Prostate gland (tissue), 2 donors: Measurements from ENCODE around the gene KATNB1. TPM values are rescaled to one million over a fixed set of nuclear protein-coding genes. Genes with fewer than 3 reads are reported as not detected.

Source experiments
- DNase-seq: peaks from one replicate; pipeline ENCODE4 v3.0.0-alpha.2; 2019; ENCODE audit warnings: low spot score
- H3K27ac ChIP-seq, 2 donors: fragments of 200-600 bp; sonication (generic); 2 replicates each; pipeline ENCODE4 v1.5.1; 2017 to 2019
- H3K27me3 ChIP-seq: fragments of 200-600 bp; sonication (generic); replicated peaks from 2 replicates; pipeline ENCODE4 v1.5.1; 2019; ENCODE audit not compliant: insufficient read depth
- H3K36me3 ChIP-seq, 2 donors: fragments of 200-600 bp; sonication (generic); 1 replicate in 1 of 2; 2 replicates in 1 of 2; pipeline versions ENCODE4 v1.5.1 to v1.8.1; 2017 to 2019
- H3K4me1 ChIP-seq: fragments of 200-600 bp; sonication (generic); replicated peaks from 2 replicates; pipeline ENCODE4 v1.5.1; 2019
- H3K4me3 ChIP-seq, 2 donors: fragments of 200-600 bp; sonication (generic); 2 replicates each; pipeline ENCODE4 v1.5.1; 2017 to 2019
- H3K9me3 ChIP-seq: fragments of 200-600 bp; sonication (generic); 2 replicates; pipeline ENCODE4 v1.5.1; 2017
- POLR2A ChIP-seq: fragments of 450-650 bp; IDR thresholded peaks from one replicate; pipeline ENCODE4 v1.6.1; 2016; ENCODE audit warnings: antibody characterized with exemption, mild to moderate bottlenecking
- POLR2AphosphoS5 ChIP-seq: sonication (generic); formaldehyde crosslinking; IDR thresholded peaks from one replicate; pipeline ENCODE4 v1.6.1; 2017; ENCODE audit warnings: antibody characterized with exemption
- whole genome bisulfite sequencing: methylation state at CpG from one replicate; pipeline ENCODE4 v1.1.5; 2018; 5-methylcytosine and 5-hydroxymethylcytosine counted together
- intact Hi-C: fragments of 100-400 bp; cut with DNase I; formaldehyde crosslinking; loops from one replicate; pipeline ENCODE4 v1.14.2; 2022
- total RNA-seq, 2 donors: library from RNA; depleted of rRNA; stranded (reverse); fragments of >200 nt; gene quantifications; one replicate each; pipeline ENCODE4 v1.1.0, GENCODE V29; 2016
- TF ChIP-seq, protein P1 (sequence below), 4 experiments: fragments of 200-600 bp in 2 of 4; fragments of 450-650 bp in 2 of 4; sonication (generic) in 2 of 4; IDR thresholded peaks; 1 replicate in 3 of 4; 2 replicates in 1 of 4; pipeline ENCODE4 v1.5.1; 2016 to 2019; ENCODE audit warnings: antibody characterized with exemption in 4 of 4, mild to moderate bottlenecking in 2 of 4, moderate library complexity in 2 of 4

The KATNB1 gene
- total RNA-seq, 2 donors from 2014 or later: 22.7 to 30.2 TPM

DNA sequence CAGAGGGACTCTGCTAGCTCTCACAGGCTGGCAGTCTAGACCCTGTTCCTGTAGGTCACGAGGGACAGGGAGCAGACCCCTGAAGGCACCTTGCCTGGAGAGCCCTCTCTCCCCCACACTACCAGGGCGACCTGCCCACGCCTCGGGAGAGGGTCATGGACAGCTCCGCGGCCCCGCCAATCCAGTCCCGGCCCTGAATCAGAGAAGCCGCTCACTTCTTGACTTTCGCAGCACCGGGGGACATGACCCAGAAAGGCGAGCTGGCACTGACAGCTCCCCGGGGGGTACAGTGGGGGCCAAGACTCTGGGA is 61.6 kb downstream of the KATNB1 start:
- no peak for DNase-seq
- intact Hi-C loops: no loop called here
- WGBS: 64% methylated on average over 10 of the region's 13 CpGs
- Histone ChIP-seq H3K4me1 (no peaks in the 10 kb centered on the region), H3K9me3 (no peaks in the 10 kb centered on the region), H3K27me3 (no peaks in the 10 kb centered on the region), H3K27ac (peak overlapping the region; percentile 59 to 73), H3K36me3 (no peaks in the 10 kb centered on the region), H3K4me3 (peak overlapping the region in 1 of 2 donors; percentile 22)
- TF ChIP-seq, protein P1, sequence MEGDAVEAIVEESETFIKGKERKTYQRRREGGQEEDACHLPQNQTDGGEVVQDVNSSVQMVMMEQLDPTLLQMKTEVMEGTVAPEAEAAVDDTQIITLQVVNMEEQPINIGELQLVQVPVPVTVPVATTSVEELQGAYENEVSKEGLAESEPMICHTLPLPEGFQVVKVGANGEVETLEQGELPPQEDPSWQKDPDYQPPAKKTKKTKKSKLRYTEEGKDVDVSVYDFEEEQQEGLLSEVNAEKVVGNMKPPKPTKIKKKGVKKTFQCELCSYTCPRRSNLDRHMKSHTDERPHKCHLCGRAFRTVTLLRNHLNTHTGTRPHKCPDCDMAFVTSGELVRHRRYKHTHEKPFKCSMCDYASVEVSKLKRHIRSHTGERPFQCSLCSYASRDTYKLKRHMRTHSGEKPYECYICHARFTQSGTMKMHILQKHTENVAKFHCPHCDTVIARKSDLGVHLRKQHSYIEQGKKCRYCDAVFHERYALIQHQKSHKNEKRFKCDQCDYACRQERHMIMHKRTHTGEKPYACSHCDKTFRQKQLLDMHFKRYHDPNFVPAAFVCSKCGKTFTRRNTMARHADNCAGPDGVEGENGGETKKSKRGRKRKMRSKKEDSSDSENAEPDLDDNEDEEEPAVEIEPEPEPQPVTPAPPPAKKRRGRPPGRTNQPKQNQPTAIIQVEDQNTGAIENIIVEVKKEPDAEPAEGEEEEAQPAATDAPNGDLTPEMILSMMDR (IDR thresholded peaks at IDR 0.05): no peak
- no peak for TF ChIP-seq POLR2AphosphoS5
- TF ChIP-seq POLR2A: no peak

DNA sequence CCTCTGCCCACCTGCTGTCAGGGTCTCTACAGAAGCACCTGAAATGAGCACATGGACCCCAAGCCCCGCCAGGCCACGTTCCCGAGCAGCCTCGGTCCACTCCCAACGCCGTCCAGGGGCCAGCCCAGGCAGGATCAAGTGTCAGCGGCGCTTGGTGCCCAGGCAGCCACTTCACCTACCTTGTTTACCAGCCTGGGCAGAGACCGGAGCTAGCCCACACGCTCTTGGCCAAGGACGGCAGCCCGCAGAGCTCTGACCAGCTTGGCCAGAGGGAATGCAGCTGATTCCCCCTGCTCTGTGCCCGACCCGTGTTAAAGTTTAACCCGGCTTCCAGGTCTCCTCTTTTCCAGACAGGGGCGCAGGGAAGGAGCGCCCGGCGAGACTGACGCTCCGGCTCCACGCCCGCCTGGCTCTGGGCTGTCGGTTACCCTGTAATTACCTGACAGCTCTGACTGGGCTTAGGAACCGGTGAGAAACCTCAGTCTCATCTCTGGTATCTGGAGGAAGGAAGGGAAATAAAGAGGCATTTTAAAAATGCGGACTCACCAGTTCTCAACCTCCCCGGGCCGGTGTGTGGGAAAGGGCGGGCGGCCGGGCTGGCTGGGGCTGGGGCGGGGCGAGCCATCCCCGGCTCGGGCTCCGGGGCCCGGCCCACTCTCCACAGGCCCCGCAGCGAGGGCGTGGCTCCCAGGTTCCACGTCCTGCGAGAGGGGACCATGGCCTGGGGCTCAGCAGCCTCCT is 62.1 kb downstream of the KATNB1 start:
- Histone ChIP-seq H3K27me3 (no peaks in the 10 kb centered on the region), H3K9me3 (no peaks in the 10 kb centered on the region), H3K4me1 (no peaks in the 10 kb centered on the region), H3K27ac (peak overlapping the region; percentile 59 to 73), H3K36me3 (no peaks in the 10 kb centered on the region), H3K4me3 (peak overlapping the region in 1 of 2 donors; percentile 22)
- 36% methylated on average over 24 of the region's 42 CpGs for WGBS
- intact Hi-C loops: loop anchor here (2.0 kb wide), 1 partner anchor 15 kb away; no protein-coding TSS in a partner anchor
- TF ChIP-seq POLR2A (no peak), POLR2AphosphoS5 (peak; percentile 70)
- TF ChIP-seq, protein P1 (IDR thresholded peaks at IDR 0.05): no peak
- peak; percentile 72 for DNase-seq

DNA sequence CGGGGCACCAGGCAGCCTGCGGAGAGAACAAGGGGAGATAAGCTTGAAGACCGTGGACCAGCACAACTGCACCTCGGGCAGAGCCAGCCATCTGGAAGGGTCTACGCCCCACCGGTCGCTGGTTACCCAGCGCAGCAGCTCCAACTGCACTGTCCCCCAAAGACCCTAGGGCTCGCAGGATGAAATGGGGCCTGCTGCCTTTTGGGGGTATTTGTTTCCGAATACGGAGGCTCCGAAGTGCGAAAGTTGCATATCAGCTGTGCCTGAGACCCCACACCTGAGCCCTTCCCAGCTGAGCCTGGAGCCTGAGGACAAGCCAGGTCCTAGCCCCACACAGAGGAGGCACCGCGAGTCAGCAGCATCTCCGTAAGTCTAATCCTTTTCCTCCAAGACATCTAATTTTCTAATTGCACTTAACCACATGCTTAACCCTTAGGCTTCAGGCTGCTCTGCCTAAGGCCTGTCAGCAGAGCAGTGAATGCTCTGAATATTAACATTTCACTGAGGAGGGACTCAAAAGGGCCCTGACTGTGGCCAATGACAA is 62.8 kb downstream of the KATNB1 start:
- Histone ChIP-seq H3K4me3 (no peak overlapping the region), H3K4me1 (no peaks in the 10 kb centered on the region), H3K9me3 (no peaks in the 10 kb centered on the region), H3K36me3 (no peaks in the 10 kb centered on the region), H3K27me3 (no peaks in the 10 kb centered on the region), H3K27ac (peak overlapping the region; percentile 59 to 73)
- WGBS: 69% methylated on average over 14 of the region's 16 CpGs
- DNase-seq: no peak
- TF ChIP-seq POLR2A (no peak), POLR2AphosphoS5 (no peak)
- TF ChIP-seq, protein P1 (IDR thresholded peaks at IDR 0.05): no peak
- intact Hi-C loops: loop anchor here (2.0 kb wide), 1 partner anchor 14 kb away; no protein-coding TSS in a partner anchor

DNA sequence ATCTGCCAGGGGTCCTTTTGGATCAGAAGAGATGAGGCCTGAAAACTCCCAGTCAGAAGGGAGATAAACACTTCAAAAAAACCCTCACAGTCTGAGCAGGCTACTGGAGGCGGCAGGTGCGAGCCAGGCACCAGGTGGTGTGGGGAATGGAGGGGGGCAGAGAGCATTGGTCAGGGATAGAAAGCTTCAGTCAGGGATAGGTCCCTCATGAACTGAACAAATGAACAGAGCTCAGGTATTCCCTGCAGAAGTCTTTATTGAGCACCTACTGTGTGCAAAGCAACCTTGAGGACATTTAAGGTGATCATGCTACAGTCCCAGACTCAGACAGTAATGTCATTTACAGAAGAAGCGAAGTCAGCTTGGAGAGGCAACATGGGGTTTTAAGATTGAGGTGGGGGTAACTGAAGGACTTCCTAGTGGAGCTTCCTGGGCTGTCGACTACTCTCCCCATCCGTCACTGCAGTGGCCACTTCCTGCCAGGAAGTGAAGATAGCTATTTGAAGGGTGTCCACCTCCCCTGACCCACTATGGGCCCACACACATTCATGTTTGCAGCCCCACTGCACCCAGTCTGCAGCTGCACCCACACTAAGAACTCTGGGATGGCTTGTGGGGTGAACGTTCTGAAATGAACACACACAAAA is 63.5 kb downstream of the KATNB1 start:
- H3K4me1 ChIP-seq: no peaks in the 10 kb centered on the region
- DNase-seq: no peak
- H3K9me3 ChIP-seq: no peaks in the 10 kb centered on the region
- H3K27me3 ChIP-seq: no peaks in the 10 kb centered on the region
- H3K36me3 ChIP-seq: no peaks in the 10 kb centered on the region
- WGBS: 78% methylated on average over 6 of the region's 6 CpGs
- TF ChIP-seq POLR2AphosphoS5 (no peak), POLR2A (no peak)
- TF ChIP-seq, protein P1 (IDR thresholded peaks at IDR 0.05): no peak
- no peak overlapping the region for H3K27ac ChIP-seq
- H3K4me3 ChIP-seq: no peak overlapping the region
- intact Hi-C loops: loop anchor here (2.0 kb wide), 1 partner anchor 14 kb away; no protein-coding TSS in a partner anchor
